ENCODE measurements around the gene RIC8B.

The RIC8B gene

GRCh38 chr12:106760184-106760531 is 14.3 kb upstream of the RIC8B start:
- H3K9me3 ChIP-seq (ENCODE audit: insufficient read depth, low read length), result no peaks in the 10 kb centered on the region
- H3K4me3 ChIP-seq (ENCODE audit: insufficient read length, low read depth), result no peak overlapping the region
- peaks cover 13% of the 10 kb centered on the region for H3K4me1 ChIP-seq (ENCODE audit: insufficient read depth, insufficient read length)
- no peak for TF ChIP-seq YY1 (IDR thresholded peaks at IDR 0.05; ENCODE audit: insufficient read depth, insufficient read length)
- no peak for TF ChIP-seq ZNF274 (IDR thresholded peaks at IDR 0.05; ENCODE audit: low read depth, low read length)
- TF ChIP-seq SUZ12 (IDR thresholded peaks at IDR 0.05; ENCODE audit: extremely low read depth, insufficient read depth, insufficient read length), result no peak
- no peaks in the 10 kb centered on the region for H3K27me3 ChIP-seq (ENCODE audit: insufficient read depth, insufficient read length)
- DNase-seq (ENCODE audit: low read depth, low spot score), result peak; percentile 80
- H3K36me3 ChIP-seq (ENCODE audit: insufficient read depth, insufficient read length, low read length), result no peaks in the 10 kb centered on the region
- no peak overlapping the region for H3K9ac ChIP-seq (ENCODE audit: insufficient read length, low read depth)

GRCh38 chr12:106764220-106764619 is 10.3 kb upstream of the RIC8B start:
- Histone ChIP-seq H3K4me3 (ENCODE audit: insufficient read length, low read depth) (no peak overlapping the region), H3K36me3 (ENCODE audit: insufficient read depth, insufficient read length, low read length) (no peaks in the 10 kb centered on the region), H3K27me3 (ENCODE audit: insufficient read depth, insufficient read length) (no peaks in the 10 kb centered on the region), H3K9me3 (ENCODE audit: insufficient read depth, low read length) (no peaks in the 10 kb centered on the region), H3K4me1 (ENCODE audit: insufficient read depth, insufficient read length) (peaks cover 21% of the 10 kb centered on the region), H3K9ac (ENCODE audit: insufficient read length, low read depth) (no peak overlapping the region)
- TF ChIP-seq YY1 (IDR thresholded peaks at IDR 0.05; ENCODE audit: insufficient read depth, insufficient read length) (no peak), ZNF274 (IDR thresholded peaks at IDR 0.05; ENCODE audit: low read depth, low read length) (no peak), SUZ12 (IDR thresholded peaks at IDR 0.05; ENCODE audit: extremely low read depth, insufficient read depth, insufficient read length) (no peak)
- DNase-seq (ENCODE audit: low read depth, low spot score), result no peak

GRCh38 chr12:106764738-106765137 is 9.7 kb upstream of the RIC8B start:
- no peak overlapping the region for H3K9ac ChIP-seq (ENCODE audit: insufficient read length, low read depth)
- DNase-seq (ENCODE audit: low read depth, low spot score), result no peak
- no peaks in the 10 kb centered on the region for H3K36me3 ChIP-seq (ENCODE audit: insufficient read depth, insufficient read length, low read length)
- no peaks in the 10 kb centered on the region for H3K9me3 ChIP-seq (ENCODE audit: insufficient read depth, low read length)
- TF ChIP-seq ZNF274 (IDR thresholded peaks at IDR 0.05; ENCODE audit: low read depth, low read length) (no peak), SUZ12 (IDR thresholded peaks at IDR 0.05; ENCODE audit: extremely low read depth, insufficient read depth, insufficient read length) (no peak), YY1 (IDR thresholded peaks at IDR 0.05; ENCODE audit: insufficient read depth, insufficient read length) (no peak)
- H3K4me1 ChIP-seq (ENCODE audit: insufficient read depth, insufficient read length), result peaks cover 17% of the 10 kb centered on the region
- H3K4me3 ChIP-seq (ENCODE audit: insufficient read length, low read depth), result no peak overlapping the region
- H3K27me3 ChIP-seq (ENCODE audit: insufficient read depth, insufficient read length), result no peaks in the 10 kb centered on the region

GRCh38 chr12:106766393-106766826 is 8.1 kb upstream of the RIC8B start:
- Histone ChIP-seq H3K9ac (ENCODE audit: insufficient read length, low read depth) (no peak overlapping the region), H3K9me3 (ENCODE audit: insufficient read depth, low read length) (no peaks in the 10 kb centered on the region), H3K4me1 (ENCODE audit: insufficient read depth, insufficient read length) (peaks cover 17% of the 10 kb centered on the region), H3K4me3 (ENCODE audit: insufficient read length, low read depth) (no peak overlapping the region), H3K27me3 (ENCODE audit: insufficient read depth, insufficient read length) (no peaks in the 10 kb centered on the region), H3K36me3 (ENCODE audit: insufficient read depth, insufficient read length, low read length) (no peaks in the 10 kb centered on the region)
- DNase-seq (ENCODE audit: low read depth, low spot score), result no peak
- TF ChIP-seq SUZ12 (IDR thresholded peaks at IDR 0.05; ENCODE audit: extremely low read depth, insufficient read depth, insufficient read length) (no peak), ZNF274 (IDR thresholded peaks at IDR 0.05; ENCODE audit: low read depth, low read length) (no peak), YY1 (IDR thresholded peaks at IDR 0.05; ENCODE audit: insufficient read depth, insufficient read length) (no peak)

- Histone ChIP-seq H3K9ac (ENCODE audit: insufficient read length, low read depth) (peak overlapping the region; percentile 43), H3K36me3 (ENCODE audit: insufficient read depth, insufficient read length, low read length) (no peaks in the 10 kb centered on the region), H3K9me3 (ENCODE audit: insufficient read depth, low read length) (no peaks in the 10 kb centered on the region), H3K4me3 (ENCODE audit: insufficient read length, low read depth) (no peak overlapping the region), H3K4me1 (ENCODE audit: insufficient read depth, insufficient read length) (peaks cover 17% of the 10 kb centered on the region), H3K27me3 (ENCODE audit: insufficient read depth, insufficient read length) (no peaks in the 10 kb centered on the region)
- DNase-seq (ENCODE audit: low read depth, low spot score), result no peak
- TF ChIP-seq ZNF274 (IDR thresholded peaks at IDR 0.05; ENCODE audit: low read depth, low read length) (no peak), YY1 (IDR thresholded peaks at IDR 0.05; ENCODE audit: insufficient read depth, insufficient read length) (no peak), SUZ12 (IDR thresholded peaks at IDR 0.05; ENCODE audit: extremely low read depth, insufficient read depth, insufficient read length) (no peak)
These were observed 7.3 kb upstream of the RIC8B start for GRCh38 chr12:106767206-106767605.

GRCh38 chr12:106767954-106768822 is 6.3 kb upstream of the RIC8B start:
- Histone ChIP-seq H3K4me3 (ENCODE audit: insufficient read length, low read depth) (no peak overlapping the region), H3K9ac (ENCODE audit: insufficient read length, low read depth) (peak overlapping the region; percentile 62), H3K4me1 (ENCODE audit: insufficient read depth, insufficient read length) (peaks cover 17% of the 10 kb centered on the region), H3K9me3 (ENCODE audit: insufficient read depth, low read length) (peaks cover 5% of the 10 kb centered on the region), H3K27me3 (ENCODE audit: insufficient read depth, insufficient read length) (no peaks in the 10 kb centered on the region), H3K36me3 (ENCODE audit: insufficient read depth, insufficient read length, low read length) (no peaks in the 10 kb centered on the region)
- no peak for TF ChIP-seq YY1 (IDR thresholded peaks at IDR 0.05; ENCODE audit: insufficient read depth, insufficient read length)
- no peak for TF ChIP-seq SUZ12 (IDR thresholded peaks at IDR 0.05; ENCODE audit: extremely low read depth, insufficient read depth, insufficient read length)
- TF ChIP-seq ZNF274 (IDR thresholded peaks at IDR 0.05; ENCODE audit: low read depth, low read length), result no peak
- DNase-seq (ENCODE audit: low read depth, low spot score), result peak; percentile 82

GRCh38 chr12:106769078-106769477 is 5.4 kb upstream of the RIC8B start:
- Histone ChIP-seq H3K9me3 (ENCODE audit: insufficient read depth, low read length) (peaks cover 7% of the 10 kb centered on the region), H3K9ac (ENCODE audit: insufficient read length, low read depth) (peak overlapping the region; percentile 62), H3K4me1 (ENCODE audit: insufficient read depth, insufficient read length) (peaks cover 17% of the 10 kb centered on the region), H3K36me3 (ENCODE audit: insufficient read depth, insufficient read length, low read length) (no peaks in the 10 kb centered on the region), H3K27me3 (ENCODE audit: insufficient read depth, insufficient read length) (no peaks in the 10 kb centered on the region), H3K4me3 (ENCODE audit: insufficient read length, low read depth) (no peak overlapping the region)
- peak; percentile 80 for DNase-seq (ENCODE audit: low read depth, low spot score)
- no peak for TF ChIP-seq ZNF274 (IDR thresholded peaks at IDR 0.05; ENCODE audit: low read depth, low read length)
- TF ChIP-seq SUZ12 (IDR thresholded peaks at IDR 0.05; ENCODE audit: extremely low read depth, insufficient read depth, insufficient read length), result no peak
- no peak for TF ChIP-seq YY1 (IDR thresholded peaks at IDR 0.05; ENCODE audit: insufficient read depth, insufficient read length)
